ENCODE measurements around the gene ZSWIM1. TPM values are rescaled to one million over a fixed set of nuclear protein-coding genes. Genes with fewer than 3 reads are reported as not detected.

ZSWIM1 gene
- total and polyA plus RNA-seq, 2 experiments from 2014 or later = 11.7 to 13.5 TPM

DNA sequence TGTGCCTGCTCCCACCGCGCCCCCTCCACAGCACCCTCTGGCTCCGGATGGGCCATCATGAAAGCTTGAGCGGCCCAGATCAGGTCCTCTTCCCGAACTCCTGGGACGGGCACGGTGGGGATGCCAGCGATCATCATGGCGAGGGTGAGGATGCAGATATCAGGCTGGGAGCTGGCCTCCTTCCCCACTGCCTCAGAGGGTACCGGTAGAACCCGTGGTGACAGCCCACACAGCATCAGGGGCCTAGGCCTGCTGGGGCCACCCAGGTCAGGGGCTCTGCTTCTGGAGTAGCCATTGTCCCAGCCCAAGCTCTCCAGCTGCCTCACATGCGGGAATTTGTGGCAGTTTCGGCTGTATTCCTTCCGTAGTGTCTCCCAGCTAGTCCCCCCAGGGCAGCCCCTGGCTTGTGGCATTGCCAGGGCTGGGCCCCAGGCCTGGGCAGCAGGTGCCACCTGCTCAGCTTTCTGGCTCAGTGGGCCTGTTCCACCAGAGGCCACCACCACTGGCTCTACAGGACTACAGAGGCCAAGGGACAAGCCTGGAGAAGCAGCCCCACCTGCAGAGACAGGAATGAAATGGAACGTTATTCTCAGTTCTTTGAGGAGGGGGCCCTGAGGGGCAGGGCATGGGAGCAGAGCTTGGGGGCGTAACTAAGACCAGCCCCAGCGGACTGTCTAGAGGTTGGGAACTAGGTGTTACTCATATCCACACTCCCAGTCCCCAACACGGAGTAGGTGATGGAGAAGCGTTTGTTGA lies 5.7 kb downstream of the ZSWIM1 start:
- no peak for TF ChIP-seq CTCF (IDR thresholded peaks at IDR 0.05; ENCODE audit: low read depth, low read length)
- H3K4me1 ChIP-seq (ENCODE audit: low read depth) = peaks cover 9% of the 10 kb centered on the region
- no peak overlapping the region for H3K27ac ChIP-seq
- no peak for DNase-seq (ENCODE audit: low read depth in 1 of 2, low spot score in 1 of 2)
- peaks cover 12% of the 10 kb centered on the region for H3K36me3 ChIP-seq
- no peaks in the 10 kb centered on the region for H3K27me3 ChIP-seq
- no peak overlapping the region for H3K4me3 ChIP-seq
- H3K9me3 ChIP-seq (ENCODE audit: low read depth) = no peaks in the 10 kb centered on the region

DNA sequence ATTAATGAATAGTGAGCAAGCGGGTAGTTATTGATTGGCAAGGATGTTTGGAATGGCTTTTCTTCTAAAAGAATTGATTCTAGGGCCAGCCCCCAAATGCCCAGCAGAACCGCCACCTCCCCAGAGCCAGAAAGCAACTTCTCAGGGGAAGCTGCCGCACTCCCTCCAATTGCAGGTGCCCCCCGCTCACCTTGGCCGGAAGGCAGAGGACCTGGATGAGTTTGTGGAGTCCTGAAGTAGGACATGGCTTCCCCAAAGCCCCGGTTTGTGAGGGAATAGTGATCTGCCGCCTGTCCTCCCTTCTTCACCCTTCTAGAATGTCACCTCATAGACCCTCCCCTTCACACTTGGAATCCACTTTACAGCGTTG lies 6.3 kb downstream of the ZSWIM1 start, which contains the start of gene SPATA25:
SPATA25 (minus strand) TSS at position 277 of the 370 bp plus-strand sequence; CDS start at position 245, 32 bp downstream.
- TF ChIP-seq CTCF (IDR thresholded peaks at IDR 0.05; ENCODE audit: low read depth, low read length) = no peak
- peaks cover 9% of the 10 kb centered on the region for H3K4me1 ChIP-seq (ENCODE audit: low read depth)
- DNase-seq (ENCODE audit: low read depth in 1 of 2, low spot score in 1 of 2) = no peak
- no peaks in the 10 kb centered on the region for H3K9me3 ChIP-seq (ENCODE audit: low read depth)
- no peak within 1 kb of the TSS for H3K4me3 ChIP-seq
- peaks cover 12% of the 10 kb centered on the region for H3K36me3 ChIP-seq
- no peak within 1 kb of the TSS for H3K27ac ChIP-seq
- H3K27me3 ChIP-seq = no peaks in the 10 kb centered on the region

- H3K27ac ChIP-seq = no peak overlapping the region
- H3K27me3 ChIP-seq = no peaks in the 10 kb centered on the region
- H3K9me3 ChIP-seq (ENCODE audit: low read depth) = no peaks in the 10 kb centered on the region
- H3K4me3 ChIP-seq = no peak overlapping the region
- peaks cover 9% of the 10 kb centered on the region for H3K4me1 ChIP-seq (ENCODE audit: low read depth)
- no peak for TF ChIP-seq CTCF (IDR thresholded peaks at IDR 0.05; ENCODE audit: low read depth, low read length)
- peaks cover 9% of the 10 kb centered on the region for H3K36me3 ChIP-seq
- no peak for DNase-seq (ENCODE audit: low read depth in 1 of 2, low spot score in 1 of 2)
Observed at GRCh38 chr20:45888681-45889080, 7.7 kb downstream of the ZSWIM1 start.

DNA sequence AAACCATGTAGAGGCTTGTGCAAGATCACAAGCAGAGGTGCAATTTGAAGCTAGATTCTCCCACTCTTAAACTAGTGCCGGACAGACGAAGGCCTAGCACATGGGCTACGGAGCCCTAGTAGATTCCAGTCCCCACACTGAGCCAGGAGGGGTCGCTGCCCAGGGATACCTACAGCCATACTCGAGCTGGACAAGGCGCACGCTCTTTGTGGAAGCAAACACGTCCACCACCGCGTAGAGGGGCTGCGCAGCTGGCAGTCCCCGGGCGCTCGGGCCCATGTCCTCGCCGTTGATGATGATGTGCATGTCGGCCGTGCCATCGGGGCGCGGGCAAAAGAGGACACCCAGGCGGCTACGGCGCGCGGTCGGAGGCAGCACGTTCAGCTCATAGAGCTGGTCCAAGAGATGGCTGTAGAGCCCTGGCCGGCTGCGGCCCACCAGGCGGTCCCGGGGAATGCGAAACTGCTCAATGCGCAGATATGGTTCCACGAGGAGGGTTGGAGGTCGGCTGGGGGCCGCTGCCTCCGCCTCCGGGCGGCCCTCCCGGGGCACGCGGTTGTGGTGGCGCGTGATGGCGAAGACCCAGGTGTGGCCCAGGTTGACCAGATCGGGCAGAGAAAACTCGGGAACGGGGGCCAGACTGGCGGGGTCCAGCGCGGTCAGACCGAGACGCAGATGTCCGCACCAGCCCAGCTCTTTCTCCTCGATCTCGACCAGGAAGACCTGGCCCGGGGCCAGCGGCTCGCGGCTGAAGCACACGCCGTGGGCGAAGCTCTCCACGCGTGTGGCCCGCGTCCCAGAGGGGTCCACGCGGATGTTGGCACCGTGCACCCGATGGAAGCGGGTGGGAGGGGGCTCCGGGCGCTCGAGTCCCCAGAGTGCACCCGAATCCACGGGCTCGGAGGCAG lies 9.3 kb downstream of the ZSWIM1 start:
- Histone ChIP-seq H3K4me3 (peak overlapping the region; percentile 71), H3K27me3 (no peaks in the 10 kb centered on the region), H3K4me1 (ENCODE audit: low read depth) (peaks cover 9% of the 10 kb centered on the region), H3K9me3 (ENCODE audit: low read depth) (no peaks in the 10 kb centered on the region), H3K36me3 (peaks cover 24% of the 10 kb centered on the region), H3K27ac (peak overlapping the region; percentile 95)
- TF ChIP-seq CTCF (IDR thresholded peaks at IDR 0.05; ENCODE audit: low read depth, low read length) = peak; percentile 78
- DNase-seq (ENCODE audit: low read depth in 1 of 2, low spot score in 1 of 2) = peak; percentile 91 to 92

DNA sequence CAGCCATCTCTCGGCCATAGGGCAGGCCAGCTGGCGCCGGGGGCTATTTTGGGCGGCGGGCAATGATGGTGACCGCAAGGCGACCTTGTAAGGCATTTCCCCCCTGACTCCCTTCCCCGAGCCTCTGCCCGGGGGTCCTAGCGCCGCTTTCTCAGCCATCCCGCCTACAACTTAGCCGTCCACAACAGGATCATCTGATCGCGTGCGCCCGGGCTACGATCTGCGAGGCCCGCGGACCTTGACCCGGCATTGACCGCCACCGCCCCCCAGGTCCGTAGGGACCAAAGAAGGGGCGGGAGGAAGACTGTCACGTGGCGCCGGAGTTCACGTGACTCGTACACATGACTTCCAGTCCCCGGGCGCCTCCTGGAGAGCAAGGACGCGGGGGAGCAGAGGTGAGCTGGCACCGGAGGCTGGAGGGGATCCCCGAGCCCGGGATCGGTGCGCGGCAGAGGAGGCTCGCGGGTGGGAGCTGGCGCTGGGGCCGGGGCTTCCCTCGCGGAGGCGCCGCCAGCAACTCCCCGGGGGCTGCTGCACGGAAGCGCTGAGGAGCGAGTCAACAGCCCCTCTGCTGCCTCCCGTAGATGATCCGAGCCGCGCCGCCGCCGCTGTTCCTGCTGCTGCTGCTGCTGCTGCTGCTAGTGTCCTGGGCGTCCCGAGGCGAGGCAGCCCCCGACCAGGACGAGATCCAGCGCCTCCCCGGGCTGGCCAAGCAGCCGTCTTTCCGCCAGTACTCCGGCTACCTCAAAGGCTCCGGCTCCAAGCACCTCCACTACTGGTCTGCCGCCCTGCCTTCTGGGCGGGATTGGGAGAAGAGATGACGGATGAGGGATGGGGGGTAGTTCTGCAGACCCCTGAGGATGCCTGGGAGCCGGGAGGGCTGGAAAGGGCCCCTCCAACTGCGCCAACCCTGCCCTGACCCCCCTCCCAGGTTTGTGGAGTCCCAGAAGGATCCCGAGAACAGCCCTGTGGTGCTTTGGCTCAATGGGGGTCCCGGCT lies 10.3 kb downstream of the ZSWIM1 start, which contains the start of the genes CTSA and NEURL2:
CTSA (plus strand) TSS at position 351 of the 999 bp plus-strand sequence; CDS start at position 585, 234 bp downstream.
NEURL2 (minus strand) TSS at position 224 of the 999 bp plus-strand sequence; CDS start at position 7, 217 bp downstream.
- H3K9me3 ChIP-seq (ENCODE audit: low read depth) = no peaks in the 10 kb centered on the region
- DNase-seq (ENCODE audit: low read depth in 1 of 2, low spot score in 1 of 2) = peak; percentile 96
- H3K27ac ChIP-seq = peak within 1 kb of the TSS; percentile 95
- peaks cover 32% of the 10 kb centered on the region for H3K36me3 ChIP-seq
- no peak for TF ChIP-seq CTCF (IDR thresholded peaks at IDR 0.05; ENCODE audit: low read depth, low read length)
- no peaks in the 10 kb centered on the region for H3K27me3 ChIP-seq
- peak within 1 kb of the TSS; percentile 71 for H3K4me3 ChIP-seq
- H3K4me1 ChIP-seq (ENCODE audit: low read depth) = peaks cover 9% of the 10 kb centered on the region
